Measurements from ENCODE around the gene RCBTB1.
"Not testable (repeated sequence)": the region's sequence is repeated elsewhere in the genome, so short reads cannot be mapped to it uniquely, and the experiment has no call there.

Gene RCBTB1
- total RNA-seq, result 6.5 to 61.8 (median 29.8) reads per million in 18 experiments

DNA sequence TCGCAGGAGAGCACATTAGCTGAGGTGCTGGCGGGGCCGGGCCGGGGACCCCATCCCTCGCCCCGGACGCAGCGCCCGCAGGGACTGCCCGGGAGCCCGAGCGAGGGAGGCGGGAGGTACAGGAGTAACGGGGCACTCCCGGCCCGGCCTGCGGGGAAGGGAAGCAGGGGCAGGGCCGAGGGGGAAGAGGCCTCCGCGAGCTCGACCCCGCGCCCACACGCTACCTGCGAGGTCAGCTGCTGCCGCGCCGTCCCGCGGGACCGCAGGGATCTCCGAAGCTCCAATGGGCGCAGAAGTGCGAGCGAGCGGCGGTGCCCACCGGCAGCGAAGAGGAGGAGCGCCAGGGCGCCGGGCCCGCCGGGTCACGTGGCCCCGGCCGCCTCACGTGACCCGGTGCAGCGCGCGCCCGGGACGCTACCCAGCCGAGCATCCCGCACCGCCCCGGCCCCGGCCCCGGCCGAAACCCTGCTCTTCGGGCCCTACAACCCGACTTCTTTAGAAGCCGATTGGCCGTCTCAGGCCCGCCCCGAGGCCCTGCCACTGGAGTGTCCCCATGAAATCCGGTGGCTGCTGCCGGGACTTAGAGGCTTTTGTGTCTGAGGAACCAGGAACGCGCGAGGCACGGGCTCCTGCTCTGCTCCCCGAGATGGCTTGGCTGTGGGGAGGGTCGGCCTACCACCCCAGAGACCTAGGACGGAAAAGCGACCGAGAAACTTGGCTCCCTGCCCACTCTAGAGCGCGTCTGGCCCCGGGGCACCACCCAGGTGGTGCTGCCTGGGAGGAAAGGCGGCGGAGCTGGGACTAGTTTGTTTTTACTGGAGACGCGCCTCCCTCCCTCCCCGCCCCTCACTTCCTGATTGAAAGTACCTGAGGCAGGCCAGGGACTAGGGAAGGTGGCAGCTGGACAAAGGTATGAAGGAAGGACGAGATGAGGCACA lies at the start of gene RCBTB1:
TSS of gene RCBTB1 (minus strand) at position 339 of the 938 bp plus-strand sequence. CDS start 18,279 bp downstream, outside the sequence.
- DNase-seq, result peak; percentile 54 to 65

DNA sequence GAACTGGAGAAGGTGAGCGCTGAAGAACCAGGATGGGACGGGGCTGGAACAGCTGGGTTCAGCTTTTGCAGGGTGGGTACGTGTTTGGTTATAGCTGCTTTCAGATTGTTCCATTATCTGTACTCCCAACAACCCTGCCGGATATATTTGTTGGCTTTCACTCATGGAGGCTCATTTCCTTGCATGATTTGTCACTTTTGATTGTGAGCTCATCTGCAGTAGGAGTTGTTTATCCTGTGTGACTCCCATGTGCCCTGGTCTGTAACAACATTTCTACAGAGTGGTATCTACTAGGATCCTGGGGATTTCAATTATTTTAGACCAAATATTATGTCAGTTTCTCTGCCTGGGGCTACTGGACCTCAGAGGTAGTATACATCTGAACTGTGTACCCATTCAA lies 48.4 kb upstream of the RCBTB1 start:
- peak; percentile 24 to 48 for DNase-seq

DNA sequence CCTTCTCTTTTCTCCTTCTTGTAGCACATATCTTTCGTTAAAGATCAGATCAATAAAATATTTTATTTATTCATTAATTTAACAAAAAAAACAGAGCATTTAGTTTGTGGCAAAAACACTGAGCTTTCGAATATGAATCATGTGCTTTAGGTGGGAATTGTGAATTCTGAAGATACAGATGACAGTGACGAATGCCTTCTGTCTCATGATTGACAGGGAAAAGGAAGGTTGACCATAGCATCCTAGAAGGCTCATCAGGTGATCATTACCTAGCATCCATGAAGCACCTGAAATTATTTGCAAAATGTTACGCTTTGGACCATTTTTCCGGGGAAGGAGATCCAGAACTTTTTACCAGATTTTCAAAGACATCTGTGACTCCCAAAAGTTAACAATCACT lies 46.8 kb upstream of the RCBTB1 start:
- no peak for DNase-seq

DNA sequence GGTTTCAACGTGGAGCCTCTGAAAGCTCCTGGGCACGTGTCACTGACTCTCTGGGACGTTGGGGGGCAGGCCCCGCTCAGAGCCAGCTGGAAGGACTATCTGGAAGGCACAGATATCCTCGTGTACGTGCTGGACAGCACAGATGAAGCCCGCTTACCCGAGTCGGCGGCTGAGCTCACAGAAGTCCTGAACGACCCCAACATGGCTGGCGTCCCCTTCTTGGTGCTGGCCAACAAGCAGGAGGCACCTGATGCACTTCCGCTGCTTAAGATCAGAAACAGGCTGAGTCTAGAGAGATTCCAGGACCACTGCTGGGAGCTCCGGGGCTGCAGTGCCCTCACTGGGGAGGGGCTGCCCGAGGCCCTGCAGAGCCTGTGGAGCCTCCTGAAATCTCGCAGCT lies 45.2 kb upstream of the RCBTB1 start:
- DNase-seq, result no peak

DNA sequence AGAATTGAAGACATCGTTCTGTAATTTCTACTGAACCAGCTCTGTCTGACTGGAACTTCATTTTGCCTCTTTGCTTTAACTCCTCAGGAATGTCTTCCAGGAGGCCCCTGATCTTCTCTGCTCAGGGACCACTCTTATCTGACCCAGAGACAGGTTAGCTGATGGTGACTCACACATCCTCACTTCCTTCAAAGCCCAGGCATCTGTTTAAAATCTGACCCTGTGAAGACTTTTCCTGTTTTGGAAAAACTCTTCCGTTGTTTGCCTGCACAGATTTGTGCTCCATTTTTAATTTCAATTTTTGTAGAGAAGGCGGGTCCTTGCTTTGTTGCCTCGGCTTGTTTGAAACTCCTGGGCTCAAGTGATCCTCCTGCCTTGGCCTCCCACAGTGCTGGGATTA lies 44.6 kb upstream of the RCBTB1 start:
- DNase-seq, result no peak

DNA sequence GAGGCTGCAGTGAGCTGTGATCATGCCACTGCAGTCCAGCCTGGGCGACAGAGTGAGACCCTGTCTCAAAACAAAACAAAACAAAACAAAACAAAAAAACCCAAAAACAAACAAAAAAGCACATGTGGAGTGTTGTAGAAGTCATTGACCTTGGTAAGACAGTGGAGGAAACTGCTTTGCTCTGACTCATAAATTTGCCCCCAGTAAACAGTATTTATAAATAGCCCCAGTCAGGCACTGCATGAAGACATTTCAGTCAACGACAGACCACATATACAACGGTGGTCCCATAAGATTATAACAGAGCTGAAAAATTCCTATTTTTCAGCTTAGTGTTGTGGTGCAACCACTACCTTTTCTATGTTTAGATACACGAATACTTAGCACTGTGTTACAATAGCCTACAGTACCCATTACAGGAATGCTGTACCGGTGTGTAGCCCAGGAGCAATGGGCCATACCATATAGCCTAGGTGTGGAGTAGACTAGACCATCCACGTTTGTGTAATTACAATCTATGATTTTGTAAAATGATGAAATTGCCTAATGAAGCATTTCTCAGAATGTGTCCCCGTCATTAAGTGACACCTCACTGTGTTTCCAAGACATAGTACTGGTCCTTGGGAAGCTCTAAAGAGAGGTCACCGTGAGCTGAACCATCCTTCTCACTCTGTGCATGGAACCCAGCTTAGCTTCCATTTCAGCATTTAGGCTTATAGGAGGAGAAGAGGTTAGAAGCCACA lies 44.0 kb upstream of the RCBTB1 start:
- peak in 1 of 2 donors; percentile 22 for DNase-seq

DNA sequence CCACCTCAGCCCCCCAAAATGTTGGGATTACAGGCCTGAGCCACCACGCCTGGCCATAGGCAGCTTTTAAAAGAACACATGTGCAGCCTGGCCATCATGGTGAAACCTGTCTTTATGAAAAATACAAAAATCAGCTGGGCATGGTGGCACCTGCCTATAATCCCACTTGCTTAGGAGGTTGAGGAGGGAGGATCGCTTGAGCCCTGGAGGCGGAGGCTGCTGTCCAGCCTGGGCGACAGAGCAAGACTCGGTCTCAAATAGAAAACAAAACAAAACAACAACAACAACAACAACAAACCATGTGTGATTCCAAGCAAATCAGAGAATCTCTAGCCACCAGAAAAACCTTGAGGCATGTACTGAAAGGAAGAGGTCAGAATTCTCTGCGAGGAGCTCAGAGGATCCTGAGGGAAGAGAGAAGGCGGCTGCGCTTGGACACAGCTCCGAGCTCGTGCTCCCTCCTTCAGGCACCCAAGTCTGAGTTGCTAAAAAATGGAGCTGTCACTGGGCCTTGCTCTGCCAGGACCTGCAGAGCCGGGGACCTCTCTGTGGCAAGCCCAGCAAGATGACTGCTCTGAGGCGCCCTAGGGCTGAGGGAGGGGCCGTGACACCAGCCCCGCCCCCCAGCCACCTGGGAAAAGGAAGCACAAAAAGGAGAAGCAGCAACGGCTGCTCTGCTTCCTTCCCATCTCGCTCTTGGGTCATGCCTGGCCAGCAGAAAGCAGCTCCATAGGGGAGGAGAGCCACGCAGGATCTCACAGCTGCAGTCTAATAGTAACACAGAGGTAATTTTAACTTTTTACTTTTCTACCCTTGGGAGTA lies 42.7 kb upstream of the RCBTB1 start, which contains the start of gene ARL11:
TSS of gene ARL11 (plus strand) at position 677 of the 822 bp plus-strand sequence. CDS start 1,941 bp downstream, outside the sequence.
- peak; percentile 91 for DNase-seq

DNA sequence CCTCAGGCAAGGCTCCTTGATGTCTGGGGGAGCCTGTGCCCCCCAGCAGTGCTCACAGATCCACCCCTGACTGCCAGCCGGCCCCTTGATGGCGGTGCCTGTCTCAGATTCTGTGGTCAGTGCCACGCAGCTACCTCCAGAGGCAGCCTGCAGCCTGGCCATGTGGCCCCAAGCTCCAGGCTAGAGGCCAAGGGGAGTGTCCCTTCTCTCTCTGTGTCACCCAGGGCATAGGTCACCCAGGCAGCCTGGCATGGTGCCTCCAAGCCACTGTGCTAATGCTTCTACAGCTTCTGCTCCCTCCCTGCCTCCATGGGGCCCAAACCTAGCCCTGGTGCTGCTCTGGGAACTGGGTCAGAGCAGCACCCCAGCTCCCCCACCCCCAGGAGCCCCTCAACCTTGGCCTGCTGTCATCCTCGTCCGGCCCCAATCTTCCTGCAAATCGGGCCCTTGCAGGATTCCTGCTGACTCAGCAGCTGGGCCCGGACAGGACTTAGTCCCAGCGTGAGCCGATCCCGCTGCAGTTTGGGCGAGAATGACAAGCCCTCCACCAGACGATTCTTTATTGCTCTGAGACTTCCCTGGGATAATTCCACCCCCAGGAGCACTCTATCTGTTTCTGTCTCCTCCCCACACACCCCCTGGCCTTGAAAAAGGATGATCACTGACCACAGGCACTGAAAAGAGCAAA lies 40.2 kb upstream of the RCBTB1 start:
- DNase-seq, result peak; percentile 69 to 71

DNA sequence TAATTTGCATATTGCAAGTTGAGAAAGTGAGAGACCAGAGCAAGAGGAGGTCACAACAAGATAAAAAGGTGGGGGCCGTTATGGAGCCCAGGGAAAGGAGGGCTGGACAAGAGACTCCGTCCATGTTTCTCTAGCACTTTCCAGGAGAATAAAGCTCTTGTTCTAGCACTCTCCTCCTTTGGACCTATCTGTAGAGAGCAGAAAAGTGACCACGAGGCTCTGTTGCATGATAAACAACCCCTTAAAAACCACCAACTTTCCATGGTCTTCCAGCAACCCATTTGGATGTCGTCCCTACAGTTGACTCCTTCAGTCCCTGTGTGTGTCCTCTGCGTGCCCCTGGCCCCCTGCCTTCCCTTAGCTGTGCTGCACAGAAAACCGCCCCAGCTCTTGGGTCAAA lies 38.9 kb upstream of the RCBTB1 start:
- no peak for DNase-seq

DNA sequence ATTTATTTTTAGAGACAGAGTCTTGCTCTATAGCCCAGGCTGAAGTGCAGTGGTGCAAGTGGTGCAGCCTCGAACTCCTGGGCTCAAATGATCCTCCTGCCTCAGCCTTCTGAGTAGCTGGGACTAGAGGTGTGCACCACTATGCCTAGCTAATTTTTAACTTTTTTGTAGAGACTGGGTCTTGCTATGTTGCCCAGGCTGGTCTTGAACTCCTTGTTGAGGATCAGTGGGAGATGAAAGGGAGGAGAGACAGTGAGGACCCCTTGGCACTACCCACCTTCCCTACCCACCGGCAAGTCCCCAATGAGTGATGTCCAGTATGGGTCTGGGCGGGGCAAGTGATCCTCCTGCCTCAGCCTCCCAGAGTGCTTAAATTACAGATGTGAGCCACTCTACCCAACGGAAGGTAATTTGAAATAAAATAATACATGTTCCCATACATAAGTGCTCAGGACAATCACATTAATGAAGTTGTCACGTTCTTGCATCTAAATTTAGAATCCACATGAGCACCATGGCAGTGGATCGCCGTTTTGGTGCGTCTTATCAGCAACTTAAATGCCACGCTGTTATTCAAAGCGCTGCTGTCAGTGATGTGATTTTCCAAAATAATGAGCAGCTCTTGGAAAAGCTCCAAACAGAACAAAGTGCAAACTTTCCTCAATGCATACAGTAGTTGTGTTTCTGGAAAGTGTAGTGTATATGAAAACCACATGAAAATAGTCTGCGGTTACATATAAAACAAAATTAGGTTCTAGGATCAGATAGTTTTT lies 37.0 kb upstream of the RCBTB1 start:
- no peak for DNase-seq

DNA sequence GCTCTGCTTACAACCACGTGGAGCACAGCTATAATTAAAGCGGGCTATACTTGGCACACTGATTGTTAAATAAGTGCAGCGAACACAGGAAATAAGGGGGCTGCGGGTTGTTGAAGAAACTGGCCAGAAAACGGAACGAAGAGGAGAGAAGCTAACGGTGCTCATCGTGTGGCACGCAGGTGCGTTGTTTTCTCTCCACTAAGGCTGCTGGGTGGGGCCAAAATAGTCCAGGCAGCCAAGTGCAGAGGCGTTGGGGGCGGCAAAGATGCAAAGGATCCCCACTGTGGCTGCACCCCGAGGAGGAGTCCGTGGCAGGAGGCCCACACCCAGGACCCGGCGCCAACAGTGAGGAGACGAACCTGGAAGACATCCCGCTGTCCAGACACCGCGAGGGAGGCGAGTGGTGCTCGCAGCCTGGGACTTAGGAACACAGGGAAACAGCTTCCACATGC lies 34.8 kb upstream of the RCBTB1 start:
- no peak for DNase-seq

DNA sequence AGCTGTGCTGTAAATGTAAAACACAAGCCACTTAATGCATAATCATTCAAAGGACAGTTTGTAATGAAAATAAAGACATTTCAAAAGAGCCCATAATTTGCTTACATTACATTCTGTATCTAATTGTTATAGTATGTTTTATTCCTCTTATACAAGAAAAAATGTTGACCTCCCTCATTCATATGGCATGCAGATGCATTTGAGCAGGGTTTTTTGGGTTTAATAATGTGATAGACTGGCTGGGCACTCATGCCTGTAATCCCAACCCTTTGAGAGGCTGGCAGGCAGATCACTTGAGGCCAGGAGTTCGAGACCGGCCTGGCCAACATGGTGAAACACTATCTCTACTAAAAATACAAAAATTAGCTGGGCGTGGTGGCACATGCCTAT lies 31.3 kb upstream of the RCBTB1 start:
- DNase-seq, result no peak

DNA sequence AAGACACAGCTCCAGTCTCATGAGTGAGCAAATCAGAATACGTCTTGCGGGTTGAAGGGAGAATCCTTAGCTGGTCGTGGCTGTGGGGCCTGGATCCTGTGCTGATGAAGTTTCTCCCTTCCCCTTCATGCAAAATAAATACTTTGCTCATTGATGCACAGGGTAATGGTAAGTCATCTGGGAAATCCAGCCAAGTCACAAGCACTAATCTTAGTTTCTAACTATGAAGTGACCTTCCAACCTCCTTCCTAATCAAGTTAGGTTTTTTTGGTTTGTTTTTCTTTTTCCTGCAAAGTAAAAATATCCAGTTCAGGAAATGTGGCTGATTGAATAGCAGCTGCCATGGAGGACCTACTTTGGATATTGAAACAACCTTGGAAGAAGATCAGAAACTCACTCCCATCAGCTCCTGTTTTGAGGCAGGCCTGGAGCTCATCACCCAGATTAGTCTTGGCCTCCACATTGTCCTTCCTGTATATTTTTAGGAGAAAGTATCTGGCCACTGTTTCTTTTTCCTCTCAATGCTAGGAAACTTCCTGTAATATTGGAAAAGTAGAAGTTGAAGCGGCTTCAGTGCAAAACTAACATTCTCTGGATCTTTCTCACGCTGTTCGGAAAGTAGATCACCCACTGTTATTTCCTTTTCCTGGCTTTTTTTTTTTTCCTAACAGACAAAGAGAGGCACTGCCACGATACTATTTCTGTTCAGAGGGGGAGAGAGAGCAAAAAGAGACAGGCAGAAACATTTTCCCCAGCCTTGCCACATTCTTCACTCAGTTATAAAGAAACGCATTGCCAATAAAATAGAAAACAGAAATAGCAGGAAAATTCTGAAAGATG lies 30.7 kb upstream of the RCBTB1 start:
- no peak for DNase-seq

DNA sequence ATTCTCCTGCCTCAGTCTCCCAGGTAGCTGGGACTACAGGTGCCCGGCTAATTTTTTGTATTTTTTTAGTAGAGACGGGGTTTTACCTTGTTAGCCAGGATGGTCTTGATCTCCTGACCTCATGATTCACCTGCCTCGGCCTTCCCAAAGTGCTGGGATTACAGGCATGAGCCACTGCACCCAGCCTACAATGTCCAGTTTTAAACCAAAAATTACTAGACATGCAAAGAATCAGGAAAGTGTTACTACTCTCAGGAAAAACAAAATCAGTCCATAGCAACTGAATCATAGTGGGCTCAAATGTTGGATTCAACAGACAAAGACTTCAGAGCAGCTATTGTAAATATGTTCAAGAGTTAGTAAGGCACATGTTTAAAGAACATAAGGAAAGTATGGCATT lies 26.7 kb upstream of the RCBTB1 start:
- not testable (repeated sequence) for DNase-seq

DNA sequence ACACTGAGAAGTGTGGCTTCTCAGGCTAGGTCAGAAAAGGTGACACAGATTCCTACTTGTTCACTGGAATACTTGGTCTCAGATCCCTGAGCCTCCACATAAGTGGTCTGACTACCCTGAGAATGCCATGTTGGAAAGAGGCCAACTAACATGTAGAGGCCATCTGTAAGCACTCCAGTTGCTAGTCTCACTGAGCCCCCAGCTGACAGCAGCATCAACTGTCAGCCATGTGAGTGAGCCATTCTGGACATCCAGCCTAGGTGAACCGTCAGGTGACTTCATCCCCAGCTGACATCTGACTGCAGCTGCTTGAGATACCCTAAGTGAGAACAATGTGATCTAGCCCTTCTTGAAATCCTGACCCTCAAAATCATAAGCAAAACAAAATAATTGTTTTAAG lies 24.8 kb upstream of the RCBTB1 start:
- DNase-seq, result no peak

DNA sequence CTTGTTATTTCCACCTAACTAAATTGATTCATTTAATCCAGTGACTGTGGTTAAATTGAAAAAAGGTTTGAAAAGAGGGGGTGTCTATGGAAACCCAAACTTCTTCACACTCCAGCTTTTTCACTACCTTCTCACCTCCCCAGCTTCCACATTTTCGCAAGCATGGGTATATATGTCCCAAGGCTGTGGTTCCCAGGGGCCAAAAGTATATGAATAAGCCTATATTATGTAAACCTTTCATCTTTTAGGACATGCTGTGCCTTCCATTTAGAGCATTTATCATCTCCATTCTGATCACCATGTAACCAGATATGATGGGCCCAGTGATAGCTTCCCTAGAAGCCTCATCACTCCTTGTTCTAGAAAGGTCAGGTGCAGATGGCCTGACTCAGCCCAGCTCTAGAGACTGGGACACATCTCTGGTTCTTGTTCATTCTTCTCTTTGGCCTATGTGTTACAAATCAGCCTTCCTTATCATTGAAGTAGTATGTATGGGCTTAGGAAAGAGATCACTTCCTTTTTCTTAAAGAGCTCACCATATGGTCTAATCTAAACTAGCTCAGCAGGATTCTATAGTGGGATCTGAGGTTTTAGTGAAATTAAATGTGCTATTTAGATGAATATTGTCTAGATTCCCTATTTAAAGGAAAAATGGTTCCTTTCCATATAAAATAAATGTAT lies 23.4 kb upstream of the RCBTB1 start:
- DNase-seq, result peak; percentile 39 to 43

DNA sequence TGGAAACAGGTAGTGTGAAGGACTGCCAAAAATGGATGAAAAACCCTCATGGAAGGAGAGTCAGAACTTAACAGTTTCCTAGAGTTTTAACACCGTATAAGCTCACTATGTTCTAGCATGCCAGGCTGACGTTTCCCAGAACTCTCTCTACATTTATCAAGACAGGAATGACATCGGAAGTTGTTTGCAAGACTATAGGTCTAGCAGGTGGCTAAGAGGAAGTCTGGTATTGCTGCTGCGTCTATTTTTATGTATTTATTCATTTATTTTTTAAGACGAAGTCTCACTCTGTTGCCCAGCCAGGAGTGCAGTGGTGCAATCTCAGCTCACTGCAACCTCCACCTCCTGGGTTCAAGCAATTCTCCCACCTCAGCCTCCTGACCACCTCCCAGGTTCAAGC lies 22.4 kb upstream of the RCBTB1 start:
- no peak for DNase-seq

DNA sequence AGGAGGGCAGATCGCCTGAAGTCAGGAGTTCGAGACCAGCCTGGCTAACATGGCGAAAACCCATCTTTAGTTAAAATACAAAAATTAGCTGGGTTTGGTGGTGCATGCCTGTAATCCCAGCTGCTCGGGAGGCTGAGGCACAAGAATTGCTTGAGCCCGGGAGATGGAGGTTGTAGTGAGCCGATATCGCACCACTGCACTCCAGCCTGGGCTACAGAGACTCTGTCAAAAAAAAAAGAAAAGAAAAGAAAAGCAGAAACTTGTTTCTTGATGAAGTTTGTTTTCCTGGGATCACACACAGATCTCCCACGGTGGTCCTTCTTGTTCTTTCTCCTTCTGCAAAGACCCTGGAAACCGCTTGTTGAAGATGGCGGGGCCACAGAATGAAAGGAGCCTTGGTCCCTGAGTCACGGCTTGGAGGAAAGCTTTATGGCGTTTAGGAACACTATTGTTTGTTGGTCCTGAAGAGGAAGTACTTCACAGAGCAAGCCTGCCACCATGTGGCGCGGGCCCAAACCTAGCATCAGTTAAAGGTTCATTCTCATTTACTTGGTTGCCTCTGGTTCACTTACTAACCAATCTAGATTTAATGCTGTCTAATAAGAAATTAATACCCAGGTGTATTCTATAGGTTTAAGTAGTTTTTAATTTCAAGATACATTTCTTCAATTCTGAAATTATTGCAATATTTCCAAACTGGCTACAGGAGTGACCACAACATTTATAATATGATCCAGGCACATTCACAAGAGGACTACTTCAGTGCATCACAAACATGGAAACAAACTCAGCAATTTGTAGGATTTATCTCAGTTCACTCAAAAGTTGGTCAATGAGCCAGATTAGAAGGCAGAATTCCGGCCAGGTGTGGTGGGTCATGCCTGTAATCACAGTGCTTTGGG lies 21.6 kb upstream of the RCBTB1 start:
- peak; percentile 89 for DNase-seq

Data from inflammatory macrophage (primary cell).